ENCODE results near the gene GBF1.

Gene GBF1

DNA sequence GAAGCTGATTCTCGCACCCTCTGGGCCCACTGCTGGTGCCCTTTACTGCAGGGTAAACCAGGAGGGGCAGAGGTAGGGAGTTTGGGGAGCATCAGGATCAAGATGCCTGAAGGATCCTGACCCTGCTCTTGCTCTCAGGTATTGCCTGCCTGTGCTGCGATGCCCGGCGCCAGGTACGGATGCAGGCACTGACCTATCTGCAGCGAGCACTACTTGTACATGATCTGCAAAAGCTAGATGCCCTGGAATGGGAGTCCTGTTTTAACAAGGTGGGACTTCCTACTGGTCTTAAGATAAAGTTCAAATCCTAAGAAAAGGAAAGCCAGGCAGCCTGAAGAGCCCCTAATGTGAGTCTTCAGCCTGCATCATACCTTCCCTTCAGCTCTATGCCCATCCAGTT is 134.1 kb downstream of the GBF1 start:
- H3K4me2 ChIP-seq (ENCODE audit: insufficient read depth, low read length): no peak overlapping the region
- 0 out of 2 replicates have a peak, but pooled peaks cover 2% of the 10 kb centered on the region for H4K20me1 ChIP-seq (ENCODE audit: insufficient read depth, low read length)
- ATAC-seq (ENCODE audit: insufficient read depth, low read depth): no peak
- H3K4me3 ChIP-seq (ENCODE audit: low read depth in 1 of 2, low read length in 2 of 2): no peak overlapping the region
- DNase-seq: no peak
- no peaks in the 10 kb centered on the region for H3K27me3 ChIP-seq (ENCODE audit: insufficient read depth, low read length, poor library complexity)
- TF ChIP-seq, protein P1, sequence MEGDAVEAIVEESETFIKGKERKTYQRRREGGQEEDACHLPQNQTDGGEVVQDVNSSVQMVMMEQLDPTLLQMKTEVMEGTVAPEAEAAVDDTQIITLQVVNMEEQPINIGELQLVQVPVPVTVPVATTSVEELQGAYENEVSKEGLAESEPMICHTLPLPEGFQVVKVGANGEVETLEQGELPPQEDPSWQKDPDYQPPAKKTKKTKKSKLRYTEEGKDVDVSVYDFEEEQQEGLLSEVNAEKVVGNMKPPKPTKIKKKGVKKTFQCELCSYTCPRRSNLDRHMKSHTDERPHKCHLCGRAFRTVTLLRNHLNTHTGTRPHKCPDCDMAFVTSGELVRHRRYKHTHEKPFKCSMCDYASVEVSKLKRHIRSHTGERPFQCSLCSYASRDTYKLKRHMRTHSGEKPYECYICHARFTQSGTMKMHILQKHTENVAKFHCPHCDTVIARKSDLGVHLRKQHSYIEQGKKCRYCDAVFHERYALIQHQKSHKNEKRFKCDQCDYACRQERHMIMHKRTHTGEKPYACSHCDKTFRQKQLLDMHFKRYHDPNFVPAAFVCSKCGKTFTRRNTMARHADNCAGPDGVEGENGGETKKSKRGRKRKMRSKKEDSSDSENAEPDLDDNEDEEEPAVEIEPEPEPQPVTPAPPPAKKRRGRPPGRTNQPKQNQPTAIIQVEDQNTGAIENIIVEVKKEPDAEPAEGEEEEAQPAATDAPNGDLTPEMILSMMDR (IDR thresholded peaks at IDR 0.05; ENCODE audit: borderline replicate concordance, extremely low read depth, low read length, poor library complexity, severe bottlenecking): no peak
- no peak for TF ChIP-seq EZH2 (IDR thresholded peaks at IDR 0.05; ENCODE audit: borderline replicate concordance, low read depth, low read length, severe bottlenecking)
- H2AFZ ChIP-seq (ENCODE audit: low read depth, low read length): no peak overlapping the region
- no peak overlapping the region for H3K27ac ChIP-seq (ENCODE audit: low read length)
- H3K9ac ChIP-seq (ENCODE audit: low read depth, low read length): no peak overlapping the region
- no peaks in the 10 kb centered on the region for H3K4me1 ChIP-seq (ENCODE audit: insufficient read depth, low read length)
- H3K36me3 ChIP-seq (ENCODE audit: insufficient read depth, low read length): peaks cover 68% of the 10 kb centered on the region
- H3K9me3 ChIP-seq (ENCODE audit: insufficient read depth, low read length, severe bottlenecking): no peaks in the 10 kb centered on the region
- no peaks in the 10 kb centered on the region for H3K79me2 ChIP-seq (ENCODE audit: insufficient read depth, low read length)

- H3K27me3 ChIP-seq (ENCODE audit: insufficient read depth, low read length, poor library complexity): no peaks in the 10 kb centered on the region
- H4K20me1 ChIP-seq (ENCODE audit: insufficient read depth, low read length): 0 out of 2 replicates have a peak, but pooled peaks cover 2% of the 10 kb centered on the region
- no peak for TF ChIP-seq EZH2 (IDR thresholded peaks at IDR 0.05; ENCODE audit: borderline replicate concordance, low read depth, low read length, severe bottlenecking)
- TF ChIP-seq, protein P1 (IDR thresholded peaks at IDR 0.05; ENCODE audit: borderline replicate concordance, extremely low read depth, low read length, poor library complexity, severe bottlenecking): no peak
- no peak overlapping the region for H3K4me3 ChIP-seq (ENCODE audit: low read depth in 1 of 2, low read length in 2 of 2)
- H3K9me3 ChIP-seq (ENCODE audit: insufficient read depth, low read length, severe bottlenecking): no peaks in the 10 kb centered on the region
- H2AFZ ChIP-seq (ENCODE audit: low read depth, low read length): no peak overlapping the region
- H3K27ac ChIP-seq (ENCODE audit: low read length): no peak overlapping the region
- H3K79me2 ChIP-seq (ENCODE audit: insufficient read depth, low read length): no peaks in the 10 kb centered on the region
- no peak overlapping the region for H3K4me2 ChIP-seq (ENCODE audit: insufficient read depth, low read length)
- H3K9ac ChIP-seq (ENCODE audit: low read depth, low read length): no peak overlapping the region
- peaks cover 48% of the 10 kb centered on the region for H3K36me3 ChIP-seq (ENCODE audit: insufficient read depth, low read length)
- no peaks in the 10 kb centered on the region for H3K4me1 ChIP-seq (ENCODE audit: insufficient read depth, low read length)
- DNase-seq: no peak
- no peak for ATAC-seq (ENCODE audit: insufficient read depth, low read depth)
Observed at GRCh38 chr10:102381983-102382382, 136.7 kb downstream of the GBF1 start.

DNA sequence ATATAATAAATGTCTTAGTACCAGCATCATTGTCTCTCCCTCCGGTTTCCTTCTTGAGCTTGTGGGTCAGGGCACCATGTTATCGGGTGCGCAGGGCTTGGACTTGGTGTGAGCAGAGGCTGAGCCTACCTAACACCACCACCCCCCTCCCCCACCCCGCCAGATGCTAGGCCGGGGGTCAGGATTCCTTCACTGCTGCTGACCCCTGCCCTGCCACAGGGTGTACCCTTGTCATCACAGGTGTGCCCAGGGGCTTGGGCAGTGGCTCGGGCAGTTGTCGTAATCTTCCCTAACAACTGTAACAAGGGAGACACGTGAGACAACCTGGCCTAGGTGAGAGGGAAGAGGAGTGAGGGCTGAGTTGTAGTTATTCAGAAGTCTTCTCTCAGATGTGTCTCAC is 137.5 kb downstream of the GBF1 start:
- Histone ChIP-seq H3K79me2 (ENCODE audit: insufficient read depth, low read length) (no peaks in the 10 kb centered on the region), H3K27ac (ENCODE audit: low read length) (no peak overlapping the region), H4K20me1 (ENCODE audit: insufficient read depth, low read length) (0 out of 2 replicates have a peak, but pooled peaks cover 2% of the 10 kb centered on the region), H3K27me3 (ENCODE audit: insufficient read depth, low read length, poor library complexity) (no peaks in the 10 kb centered on the region), H2AFZ (ENCODE audit: low read depth, low read length) (no peak overlapping the region), H3K9me3 (ENCODE audit: insufficient read depth, low read length, severe bottlenecking) (no peaks in the 10 kb centered on the region), H3K4me2 (ENCODE audit: insufficient read depth, low read length) (no peak overlapping the region), H3K4me1 (ENCODE audit: insufficient read depth, low read length) (no peaks in the 10 kb centered on the region), H3K9ac (ENCODE audit: low read depth, low read length) (no peak overlapping the region), H3K36me3 (ENCODE audit: insufficient read depth, low read length) (peaks cover 46% of the 10 kb centered on the region), H3K4me3 (ENCODE audit: low read depth in 1 of 2, low read length in 2 of 2) (no peak overlapping the region)
- no peak for TF ChIP-seq EZH2 (IDR thresholded peaks at IDR 0.05; ENCODE audit: borderline replicate concordance, low read depth, low read length, severe bottlenecking)
- TF ChIP-seq, protein P1 (IDR thresholded peaks at IDR 0.05; ENCODE audit: borderline replicate concordance, extremely low read depth, low read length, poor library complexity, severe bottlenecking): no peak
- no peak for ATAC-seq (ENCODE audit: insufficient read depth, low read depth)
- DNase-seq: no peak

- Histone ChIP-seq H3K4me2 (ENCODE audit: insufficient read depth, low read length) (no peak overlapping the region), H3K4me1 (ENCODE audit: insufficient read depth, low read length) (no peaks in the 10 kb centered on the region), H3K4me3 (ENCODE audit: low read depth in 1 of 2, low read length in 2 of 2) (no peak overlapping the region), H2AFZ (ENCODE audit: low read depth, low read length) (no peak overlapping the region), H3K9ac (ENCODE audit: low read depth, low read length) (no peak overlapping the region), H3K9me3 (ENCODE audit: insufficient read depth, low read length, severe bottlenecking) (no peaks in the 10 kb centered on the region), H4K20me1 (ENCODE audit: insufficient read depth, low read length) (0 out of 2 replicates have a peak, but pooled peaks cover 2% of the 10 kb centered on the region), H3K79me2 (ENCODE audit: insufficient read depth, low read length) (no peaks in the 10 kb centered on the region), H3K36me3 (ENCODE audit: insufficient read depth, low read length) (peaks cover 37% of the 10 kb centered on the region), H3K27me3 (ENCODE audit: insufficient read depth, low read length, poor library complexity) (no peaks in the 10 kb centered on the region), H3K27ac (ENCODE audit: low read length) (no peak overlapping the region)
- ATAC-seq (ENCODE audit: insufficient read depth, low read depth) (peak; percentile 48; the same call in 1 of the 3 replicates), DNase-seq (no peak)
- TF ChIP-seq, protein P1 (IDR thresholded peaks at IDR 0.05; ENCODE audit: borderline replicate concordance, extremely low read depth, low read length, poor library complexity, severe bottlenecking): peak; percentile 37
- TF ChIP-seq EZH2 (IDR thresholded peaks at IDR 0.05; ENCODE audit: borderline replicate concordance, low read depth, low read length, severe bottlenecking): no peak
Observed at GRCh38 chr10:102384053-102384452, 138.7 kb downstream of the GBF1 start.
